Measurements from ENCODE around the gene ANTXR2.
"Not testable (repeated sequence)": the region's sequence is repeated elsewhere in the genome, so short reads cannot be mapped to it uniquely, and the experiment has no call there.

DNA sequence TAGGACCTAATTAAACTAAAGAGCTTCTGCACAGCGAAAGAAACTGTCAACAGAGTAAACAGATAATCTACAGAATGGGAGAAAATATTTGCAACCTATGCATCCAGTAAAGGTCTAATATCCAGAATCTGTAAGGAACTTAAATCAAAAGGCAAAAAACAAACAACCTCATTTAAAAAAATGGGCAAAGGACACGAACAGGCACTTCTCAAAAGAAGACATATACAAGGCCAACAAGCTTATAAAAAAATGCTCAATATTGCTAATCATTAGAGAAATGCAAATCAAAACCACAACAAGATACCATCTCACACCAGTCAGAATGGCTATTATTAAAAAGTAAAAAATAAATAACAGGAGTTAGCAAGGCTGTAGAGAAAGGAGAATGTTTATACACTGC is 81.9 kb downstream of the ANTXR2 start:
- TF ChIP-seq SMAD9 (CRISPR knock-in tag; IDR thresholded peaks at IDR 0.05); ZNF564 (CRISPR knock-in tag; IDR thresholded peaks at IDR 0.05); ZFP36 (IDR thresholded peaks at IDR 0.05; ENCODE audit: borderline replicate concordance, low read depth, low read length, partially characterized antibody); EP300 (IDR thresholded peaks at IDR 0.05; ENCODE audit: low read depth in 2 of 2, low read length in 2 of 2); EP300 (CRISPR knock-in tag; IDR thresholded peaks at IDR 0.05; ENCODE audit: borderline replicate concordance); ARHGAP35 (CRISPR knock-in tag; IDR thresholded peaks at IDR 0.05; ENCODE audit: borderline replicate concordance); HDAC2 (CRISPR knock-in tag; IDR thresholded peaks at IDR 0.05): not testable (repeated sequence)

Measured in HepG2 (cell line).